NT2/D1 (cell line): ENCODE data around the gene DRP2.

Experiments
- SUZ12 ChIP-seq: IDR thresholded peaks from 2 replicates; pipeline ENCODE4 v1.6.1; 2011; ENCODE audit not compliant: insufficient read length, insufficient read depth; ENCODE audit errors: extremely low read depth
- YY1 ChIP-seq: IDR thresholded peaks from 2 replicates; pipeline ENCODE4 v1.6.1; 2011; ENCODE audit not compliant: insufficient read length, insufficient read depth
- ZNF274 ChIP-seq: IDR thresholded peaks from 2 replicates; pipeline ENCODE4 v1.6.1; 2011; ENCODE audit warnings: mild to moderate bottlenecking, low read depth, low read length

- TF ChIP-seq YY1 (no peak), ZNF274 (no peak), SUZ12 (no peak)
Observed at GRCh38 chrX:101237041-101237440, 17.5 kb downstream of the DRP2 start.
